IMR-90 (cell line): ENCODE results near the gene C5. TPM values are rescaled to one million over a fixed set of nuclear protein-coding genes. Genes with fewer than 3 reads are reported as not detected.

Experiments
- ATAC-seq: fragments of 200-7000 bp; cut with Tn5 transposase; 2 replicates; pipeline ENCODE4 v1.9.1; 2020; ENCODE audit warnings: low read depth, mild to moderate bottlenecking, moderate library complexity
- BruUV-seq: library from RNA; stranded (reverse); fragments of 400-500 nt; replicated peaks from 2 replicates; lab custom pipeline; 2021; lab: Mats Ljungman, UMichigan
- CTCF ChIA-PET: fragments of 300-600 bp; formaldehyde crosslinking; extraction: SDS; loops from one replicate; lab custom pipeline; 2021; ENCODE audit warnings: antibody characterized with exemption; lab: Yijun Ruan, JAX
- POLR2A ChIA-PET: fragments of 300-600 bp; sonication (Branson Sonifier 250); formaldehyde crosslinking; loops from one replicate; lab custom pipeline; 2022; ENCODE audit warnings: antibody characterized with exemption; ENCODE audit not compliant: unreplicated experiment; lab: Charles Lee
- DNase-seq: peaks from one replicate; pipeline ENCODE4 v3.0.0; 2013
- H2AFZ ChIP-seq: replicated peaks from 2 replicates; pipeline ENCODE3; 2013; ENCODE audit warnings: low read length, mild to moderate bottlenecking; ENCODE audit not compliant: poor library complexity
- H2AK5ac ChIP-seq: 2 replicates; pipeline ENCODE4 v1.6.1; 2013; ENCODE audit warnings: low read depth, low read length, inconsistent platforms
- H2AK9ac ChIP-seq: replicated peaks from 2 replicates; pipeline ENCODE3; 2013; ENCODE audit warnings: mild to moderate bottlenecking, low read depth, low read length, moderate library complexity; ENCODE audit not compliant: poor library complexity
- H2BK120ac ChIP-seq: 2 replicates; pipeline ENCODE4 v1.6.1; 2013; ENCODE audit warnings: low read depth, low read length, inconsistent platforms
- H2BK15ac ChIP-seq: 3 replicates; pipeline ENCODE4 v1.6.1; 2013; ENCODE audit warnings: low read depth, low read length, inconsistent platforms
- H2BK20ac ChIP-seq: 2 replicates; pipeline ENCODE4 v1.6.1; 2013; ENCODE audit warnings: low read depth, mild to moderate bottlenecking, inconsistent platforms, low read length, moderate library complexity
- H2BK5ac ChIP-seq: 2 replicates; pipeline ENCODE4 v1.6.1; 2013; ENCODE audit warnings: mild to moderate bottlenecking, low read depth, low read length, inconsistent platforms; ENCODE audit not compliant: poor library complexity, severe bottlenecking
- H3K14ac ChIP-seq: replicated peaks from 2 replicates; pipeline ENCODE4 v1.6.1; 2013; ENCODE audit warnings: low read depth, low read length, inconsistent platforms
- H3K18ac ChIP-seq: 2 replicates; pipeline ENCODE4 v1.6.1; 2013; ENCODE audit warnings: low read depth, low read length, control low read depth
- H3K23ac ChIP-seq: 2 replicates; pipeline ENCODE4 v1.6.1; 2013; ENCODE audit warnings: low read depth, low read length, inconsistent platforms
- H3K27ac ChIP-seq: 2 replicates; pipeline ENCODE4 v1.5.1; 2013; ENCODE audit warnings: mild to moderate bottlenecking, control low read depth, low read length; ENCODE audit not compliant: insufficient read depth
- H3K27me3 ChIP-seq: 2 replicates; pipeline ENCODE4 v1.6.1; 2013; ENCODE audit warnings: low read length; ENCODE audit not compliant: control insufficient read depth, insufficient read depth
- H3K36me3 ChIP-seq: 2 replicates; pipeline ENCODE4 v1.6.1; 2013; ENCODE audit warnings: low read length, mixed read lengths; ENCODE audit not compliant: control insufficient read depth, insufficient read depth
- H3K4ac ChIP-seq: 2 replicates; pipeline ENCODE4 v1.6.1; 2013; ENCODE audit warnings: low read depth, low read length, inconsistent platforms
- H3K4me1 ChIP-seq: 2 replicates; pipeline ENCODE4 v1.6.1; 2013; ENCODE audit warnings: low read length, mixed read lengths; ENCODE audit not compliant: control insufficient read depth, insufficient read depth
- H3K4me2 ChIP-seq: 2 replicates; pipeline ENCODE4 v1.6.1; 2013; ENCODE audit warnings: low read depth, mild to moderate bottlenecking, control low read depth, low read length, moderate library complexity
- H3K4me3 ChIP-seq: 2 replicates; pipeline ENCODE4 v1.5.1; 2013; ENCODE audit warnings: low read depth, mild to moderate bottlenecking, control low read depth, low read length, moderate library complexity; ENCODE audit not compliant: insufficient read depth
- H3K56ac ChIP-seq: 2 replicates; pipeline ENCODE4 v1.6.1; 2013; ENCODE audit warnings: low read length, inconsistent platforms; ENCODE audit not compliant: insufficient read depth; ENCODE audit errors: extremely low read depth
- H3K79me1 ChIP-seq, 2 experiments: 2 replicates each; pipeline ENCODE4 v1.6.1; 2013; ENCODE audit warnings: low read length in 2 of 2, inconsistent platforms in 1 of 2, low read depth in 1 of 2
- H3K9ac ChIP-seq: 2 replicates; pipeline ENCODE4 v1.6.1; 2013; ENCODE audit warnings: low read depth, low read length, control low read depth
- H3K9me1 ChIP-seq: 2 replicates; pipeline ENCODE4 v1.6.1; 2013; ENCODE audit warnings: low read length, inconsistent platforms; ENCODE audit not compliant: insufficient read depth
- H3K9me3 ChIP-seq: 2 replicates; pipeline ENCODE4 v1.6.1; 2013; ENCODE audit warnings: low read length; ENCODE audit not compliant: control insufficient read depth, insufficient read depth
- H4K20me1 ChIP-seq: 2 replicates; pipeline ENCODE4 v1.6.1; 2013; ENCODE audit warnings: low read length, inconsistent platforms; ENCODE audit not compliant: insufficient read depth
- H4K5ac ChIP-seq: 2 replicates; pipeline ENCODE4 v1.6.1; 2013; ENCODE audit warnings: mild to moderate bottlenecking, low read depth, low read length, control low read depth
- H4K8ac ChIP-seq, 2 experiments: 2 replicates each; pipeline ENCODE4 v1.6.1; 2013; ENCODE audit warnings: low read depth in 2 of 2, low read length in 2 of 2, control low read depth in 1 of 2, inconsistent platforms in 1 of 2
- H4K91ac ChIP-seq: 2 replicates; pipeline ENCODE4 v1.6.1; 2013; ENCODE audit warnings: low read depth, low read length, inconsistent platforms; ENCODE audit not compliant: insufficient read depth
- BHLHE40 ChIP-seq: fragments of 150-350 bp; IDR thresholded peaks from 2 replicates; pipeline ENCODE4 v1.6.1; 2016; ENCODE audit warnings: mild to moderate bottlenecking, low read depth, low read length
- MAFK ChIP-seq: IDR thresholded peaks from 2 replicates; pipeline ENCODE4 v1.6.1; 2012; ENCODE audit warnings: low read depth, low read length, improper control_type of control experiment
- MXI1 ChIP-seq: IDR thresholded peaks from 2 replicates; pipeline ENCODE4 v1.6.1; 2012; ENCODE audit warnings: low read depth, mild to moderate bottlenecking, low read length, moderate library complexity, borderline replicate concordance
- USF2 ChIP-seq: fragments of 150-350 bp; IDR thresholded peaks from 2 replicates; pipeline ENCODE4 v1.6.1; 2017; ENCODE audit warnings: mild to moderate bottlenecking, antibody characterized with exemption, low read length, low read depth
- WGBS, 2 experiments: methylation state at CpG; one replicate each; pipeline versions ENCODE4 v1.1.5 to v1.1.7; 2013; ENCODE audit warnings: missing lambda C conversion rate in 2 of 2; ENCODE audit not compliant: insufficient read length in 1 of 2; ENCODE audit errors: extremely low coverage in 2 of 2; 5-methylcytosine and 5-hydroxymethylcytosine counted together
- dilution Hi-C: fragments of 300-500 bp; cut with HindIII; formaldehyde crosslinking; loops from one replicate; pipeline ENCODE4 v1.14.3; 2018; ENCODE audit warnings: low sequenced_read_pairs; ENCODE audit not compliant: unreplicated experiment
- in situ Hi-C: fragments of 300-500 bp; cut with MboI; formaldehyde crosslinking; loops from 3 replicates; pipeline ENCODE4 v1.14.3; 2019; ENCODE audit warnings: low sequenced_read_pairs, inconsistent platforms, mixed read lengths
- intact Hi-C: fragments of 100-400 bp; cut with micrococcal nuclease; formaldehyde crosslinking; loops from 2 replicates; pipeline ENCODE4 v1.10.0; 2022
- polyA plus RNA-seq, 3 experiments: library from polyadenylated mRNA; depleted of rRNA; stranded (reverse); fragments of >200 nt; gene quantifications; 2 replicates each; pipeline ENCODE4 v1.2.3, GENCODE V29; 2012; ENCODE audit warnings: low replicate concordance in 1 of 3
- total RNA-seq: library from RNA; depleted of rRNA; stranded (reverse); fragments of >200 nt; gene quantifications from 2 replicates; pipeline ENCODE4 v1.2.3, GENCODE V29; 2012

Gene C5
- total and polyA plus RNA-seq, 2 of the 4 experiments (the other 2 are of a cell fraction): 1.5 to 2.3 TPM

GRCh38 chr9:121071370-121071755 is 21.3 kb upstream of the C5 start:
- Histone ChIP-seq H3K27me3 (no peaks in the 10 kb centered on the region), H3K14ac (0 out of 2 replicates have a peak overlapping the region, but pooled peaks have one; percentile 0), H3K23ac (peak overlapping the region; percentile 32; the same call in 1 of the 2 replicates), H3K36me3 (no peaks in the 10 kb centered on the region), H4K8ac (peak overlapping the region in 1 of 2 experiments; percentile 54; a peak in 1 of 4 replicates), H3K4me1 (peaks cover 1% of the 10 kb centered on the region; the same call in 1 of the 2 replicates), H4K20me1 (no peaks in the 10 kb centered on the region), H2BK5ac (no peak overlapping the region), H2AK9ac (no peak overlapping the region), H3K4ac (peak overlapping the region; percentile 21; the same call in 1 of the 2 replicates), H4K5ac (peak overlapping the region; percentile 67), H2BK15ac (no peak overlapping the region), H3K9me3 (no peaks in the 10 kb centered on the region), H3K9ac (peak overlapping the region; percentile 69), H2BK20ac (no peak overlapping the region), H4K91ac (no peak overlapping the region), H3K56ac (0 out of 2 replicates have a peak overlapping the region, but pooled peaks have one; percentile 18), H2BK120ac (no peak overlapping the region), H2AK5ac (no peak overlapping the region), H3K4me2 (peak overlapping the region; percentile 81), H3K9me1 (no peaks in the 10 kb centered on the region; the same call in 1 of the 2 replicates), H3K79me1 (peaks cover 6 to 21% of the 10 kb centered on the region in 2 experiments), H3K18ac (peak overlapping the region; percentile 38; the same call in 1 of the 2 replicates), H2AFZ (peak overlapping the region; percentile 47), H3K4me3 (peak overlapping the region; percentile 69; the same call in 1 of the 2 replicates), H3K27ac (peak overlapping the region; percentile 25; the same call in 1 of the 2 replicates)
- intact Hi-C loops (loop anchor here (5.0 kb wide), 2 partner anchors 194 to 314 kb away; partner anchors contain the start of gene PHF19), in situ Hi-C loops (loop anchor here (25.0 kb wide), 1 partner anchor 459 kb away; no protein-coding TSS in a partner anchor), dilution Hi-C loops (no loop called here)
- DNase-seq (no peak), ATAC-seq (no peak)
- WGBS, 2 experiments: no CpG with 5 or more reads among the region's 2 CpGs
- no peak for TF ChIP-seq MAFK
- TF ChIP-seq MXI1: no peak
- no peak for TF ChIP-seq BHLHE40
- no peak for TF ChIP-seq USF2
- ChIA-PET CTCF (interaction anchor here (0.6 to 2.0 kb wide), 7 partner anchors 12 to 451 kb away, joined by 3 to 10 read pairs (median 3); no protein-coding TSS in a partner anchor), POLR2A (no interaction called here)
- BruUV-seq: no TSS peak
